ENCODE measurements around the gene UGT1A10. TPM values are rescaled to one million over a fixed set of nuclear protein-coding genes. Genes with fewer than 3 reads are reported as not detected.
"Not testable (repeated sequence)": the region's sequence is repeated elsewhere in the genome, so short reads cannot be mapped to it uniquely, and the experiment has no call there.

Gene UGT1A10
- total and polyA plus RNA-seq, 5 donors from 2014 or later = not detected

- Mint-ChIP-seq H3K9me3 (peaks cover 0 to 6% (median 0%) of the 10 kb centered on the region in 7 donors), H3K4me1 (no peaks in the 10 kb centered on the region), H3K4me3 (no peak within 1 kb of the TSS), H3K27me3 (peaks cover 4% of the 10 kb centered on the region), H3K27ac (no peak within 1 kb of the TSS), H3K36me3 (no peaks in the 10 kb centered on the region)
- ATAC-seq (ENCODE audit: low read depth in 2 of 2) = no peak
- H3K9me3 ChIP-seq (ENCODE audit: control insufficient read depth in 2 of 2, low read length in 2 of 2) = no peaks in the 10 kb centered on the region
- no peak within 1 kb of the TSS for H3K4me3 ChIP-seq (ENCODE audit: low read depth, low read length)
- no peaks in the 10 kb centered on the region for H3K4me1 ChIP-seq (ENCODE audit: control insufficient read depth, insufficient read depth, low read length, poor library complexity, severe bottlenecking)
- no peaks in the 10 kb centered on the region for H3K36me3 ChIP-seq (ENCODE audit: control insufficient read depth, insufficient read depth, low read length)
- H3K27me3 ChIP-seq (ENCODE audit: control insufficient read depth, insufficient read depth, low read length) = no peaks in the 10 kb centered on the region
- no peak within 1 kb of the TSS for H3K27ac ChIP-seq (ENCODE audit: insufficient read depth, low read length, poor library complexity, severe bottlenecking)
- no peak for DNase-seq
Observed at GRCh38 chr2:233728723-233729301, 92.6 kb downstream of the UGT1A10 start, which contains the start of gene UGT1A3. UGT1A3 (plus strand) TSS chr2:233729042; CDS start chr2:233729127, 85 bp downstream.

DNA sequence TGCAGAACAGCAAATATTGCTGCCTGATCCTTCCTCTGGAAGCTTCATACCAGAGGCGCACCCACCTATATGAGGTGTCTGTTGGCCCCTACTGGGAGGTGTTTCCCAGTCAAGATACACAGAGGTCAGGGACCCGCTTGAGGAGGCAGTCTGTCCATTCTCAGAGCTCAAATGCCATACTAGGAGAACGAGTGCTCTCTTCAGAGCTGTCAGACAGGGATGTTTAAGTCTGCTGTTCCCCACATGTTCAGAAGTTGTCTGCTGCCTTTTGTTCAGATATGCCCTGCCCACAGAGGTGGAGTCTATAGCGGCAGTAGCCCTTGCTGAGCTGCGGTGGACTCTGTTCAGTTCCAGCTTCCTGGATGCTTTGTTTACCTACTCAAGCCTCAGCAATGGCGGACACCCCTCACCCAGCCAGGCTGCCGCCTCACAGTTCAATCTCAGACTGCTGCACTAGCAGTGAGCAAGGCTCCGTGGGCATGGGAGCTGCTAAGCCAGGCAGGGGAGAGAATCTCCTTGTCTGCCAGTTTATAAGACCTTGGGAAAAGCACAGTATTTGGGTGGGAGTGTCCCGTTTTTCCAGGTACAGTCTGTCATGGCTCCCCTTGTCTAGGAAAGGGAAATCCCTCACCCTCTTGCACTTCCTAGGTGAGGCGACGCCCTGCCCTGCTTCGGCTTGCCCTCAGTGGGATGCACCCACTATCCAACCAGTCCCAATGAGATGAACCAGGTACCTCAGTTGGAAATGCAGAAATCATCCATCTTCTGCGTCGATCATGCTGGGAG is 100.8 kb downstream of the UGT1A10 start:
- not testable (repeated sequence) for H3K27ac Mint-ChIP-seq; H3K36me3 ChIP-seq (ENCODE audit: control insufficient read depth, insufficient read depth, low read length); DNase-seq; H3K4me1 Mint-ChIP-seq; H3K4me3 Mint-ChIP-seq; H3K27me3 ChIP-seq (ENCODE audit: control insufficient read depth, insufficient read depth, low read length); ATAC-seq (ENCODE audit: low read depth in 2 of 2); H3K4me1 ChIP-seq (ENCODE audit: control insufficient read depth, insufficient read depth, low read length, poor library complexity, severe bottlenecking); H3K36me3 Mint-ChIP-seq; H3K27ac ChIP-seq (ENCODE audit: insufficient read depth, low read length, poor library complexity, severe bottlenecking); H3K9me3 ChIP-seq (ENCODE audit: control insufficient read depth in 2 of 2, low read length in 2 of 2); H3K4me3 ChIP-seq (ENCODE audit: low read depth, low read length); H3K9me3 Mint-ChIP-seq
- H3K27me3 Mint-ChIP-seq = peaks cover 11% of the 10 kb centered on the region

DNA sequence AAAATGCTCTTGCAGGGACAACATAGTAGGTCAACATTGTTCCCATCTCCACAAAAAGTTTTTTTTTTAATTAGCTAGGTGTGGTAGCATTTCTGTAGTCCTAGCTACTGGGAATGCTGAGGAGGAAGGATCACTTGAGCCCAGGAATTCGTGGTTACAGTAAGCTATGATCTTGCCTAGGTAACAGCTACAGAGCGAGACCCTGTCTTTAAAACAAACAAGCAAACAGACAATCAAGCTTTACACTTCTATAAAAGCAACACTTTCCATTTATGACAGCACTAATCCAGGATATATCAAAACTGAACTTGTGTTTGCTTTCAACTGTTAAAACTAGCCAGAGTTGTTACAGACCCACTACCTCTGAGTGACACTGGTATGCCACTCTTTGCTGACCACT is 104.6 kb downstream of the UGT1A10 start:
- no peaks in the 10 kb centered on the region for H3K9me3 ChIP-seq (ENCODE audit: control insufficient read depth in 2 of 2, low read length in 2 of 2)
- H3K4me3 Mint-ChIP-seq = no peak overlapping the region
- no peak overlapping the region for H3K4me3 ChIP-seq (ENCODE audit: low read depth, low read length)
- H3K27ac Mint-ChIP-seq = no peak overlapping the region
- H3K27me3 Mint-ChIP-seq = peaks cover 16% of the 10 kb centered on the region
- H3K9me3 Mint-ChIP-seq = no peaks in the 10 kb centered on the region
- H3K4me1 Mint-ChIP-seq = no peaks in the 10 kb centered on the region
- no peaks in the 10 kb centered on the region for H3K36me3 ChIP-seq (ENCODE audit: control insufficient read depth, insufficient read depth, low read length)
- no peak overlapping the region for H3K27ac ChIP-seq (ENCODE audit: insufficient read depth, low read length, poor library complexity, severe bottlenecking)
- H3K4me1 ChIP-seq (ENCODE audit: control insufficient read depth, insufficient read depth, low read length, poor library complexity, severe bottlenecking) = no peaks in the 10 kb centered on the region
- DNase-seq (no peak), ATAC-seq (ENCODE audit: low read depth in 2 of 2) (no peak)
- peaks cover 2% of the 10 kb centered on the region for H3K27me3 ChIP-seq (ENCODE audit: control insufficient read depth, insufficient read depth, low read length)
- no peaks in the 10 kb centered on the region for H3K36me3 Mint-ChIP-seq

DNA sequence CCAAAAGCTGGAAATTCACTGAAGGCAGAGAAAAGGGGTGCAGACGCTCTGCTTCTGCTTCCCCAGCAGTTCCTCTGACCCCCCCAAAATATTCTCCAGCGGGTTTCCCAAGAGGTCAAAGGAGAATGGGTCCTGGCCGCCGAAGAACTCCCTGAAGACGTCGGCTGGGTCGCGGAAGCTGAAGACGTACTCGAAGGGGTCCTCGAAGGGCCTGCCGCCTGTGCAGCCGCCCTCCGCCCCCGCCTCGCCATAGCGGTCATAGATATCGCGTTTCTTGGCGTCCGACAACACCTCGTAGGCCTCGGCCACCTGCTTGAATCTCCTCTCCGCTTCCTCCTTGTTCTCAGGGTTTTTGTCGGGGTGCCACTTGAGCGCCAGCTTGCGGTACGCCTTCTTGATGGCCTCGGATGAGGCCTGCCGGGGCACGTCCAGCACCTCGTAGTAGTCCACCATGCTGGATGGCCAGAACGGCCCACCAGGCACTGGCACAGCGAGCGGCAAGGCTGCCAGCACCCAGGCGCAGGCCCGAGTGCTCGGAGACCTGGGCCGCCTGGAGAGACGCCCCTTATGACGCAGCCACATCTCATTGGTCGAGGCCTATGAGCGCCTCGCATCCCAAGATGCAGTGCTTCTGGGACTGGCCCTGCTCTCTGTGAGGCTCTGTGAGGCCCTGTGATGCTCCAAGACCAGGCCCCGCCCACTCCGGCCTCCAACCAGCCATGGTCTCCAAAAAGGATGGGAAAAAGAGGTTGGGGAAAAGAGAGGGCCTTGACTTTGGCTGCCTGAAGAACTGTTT is 107.4 kb downstream of the UGT1A10 start:
- Histone ChIP-seq H3K27me3 (ENCODE audit: control insufficient read depth, insufficient read depth, low read length) (peaks cover 7% of the 10 kb centered on the region), H3K36me3 (ENCODE audit: control insufficient read depth, insufficient read depth, low read length) (no peaks in the 10 kb centered on the region), H3K27ac (ENCODE audit: insufficient read depth, low read length, poor library complexity, severe bottlenecking) (no peak overlapping the region), H3K4me1 (ENCODE audit: control insufficient read depth, insufficient read depth, low read length, poor library complexity, severe bottlenecking) (no peaks in the 10 kb centered on the region), H3K9me3 (ENCODE audit: control insufficient read depth in 2 of 2, low read length in 2 of 2) (no peaks in the 10 kb centered on the region), H3K4me3 (ENCODE audit: low read depth, low read length) (no peak overlapping the region)
- H3K9me3 Mint-ChIP-seq = peaks cover 0 to 2% (median 0%) of the 10 kb centered on the region in 7 donors
- ATAC-seq (ENCODE audit: low read depth in 2 of 2) = no peak
- no peak overlapping the region for H3K4me3 Mint-ChIP-seq
- no peaks in the 10 kb centered on the region for H3K4me1 Mint-ChIP-seq
- no peak overlapping the region for H3K27ac Mint-ChIP-seq
- peaks cover 11% of the 10 kb centered on the region for H3K27me3 Mint-ChIP-seq
- no peak for DNase-seq
- H3K36me3 Mint-ChIP-seq = no peaks in the 10 kb centered on the region

DNA sequence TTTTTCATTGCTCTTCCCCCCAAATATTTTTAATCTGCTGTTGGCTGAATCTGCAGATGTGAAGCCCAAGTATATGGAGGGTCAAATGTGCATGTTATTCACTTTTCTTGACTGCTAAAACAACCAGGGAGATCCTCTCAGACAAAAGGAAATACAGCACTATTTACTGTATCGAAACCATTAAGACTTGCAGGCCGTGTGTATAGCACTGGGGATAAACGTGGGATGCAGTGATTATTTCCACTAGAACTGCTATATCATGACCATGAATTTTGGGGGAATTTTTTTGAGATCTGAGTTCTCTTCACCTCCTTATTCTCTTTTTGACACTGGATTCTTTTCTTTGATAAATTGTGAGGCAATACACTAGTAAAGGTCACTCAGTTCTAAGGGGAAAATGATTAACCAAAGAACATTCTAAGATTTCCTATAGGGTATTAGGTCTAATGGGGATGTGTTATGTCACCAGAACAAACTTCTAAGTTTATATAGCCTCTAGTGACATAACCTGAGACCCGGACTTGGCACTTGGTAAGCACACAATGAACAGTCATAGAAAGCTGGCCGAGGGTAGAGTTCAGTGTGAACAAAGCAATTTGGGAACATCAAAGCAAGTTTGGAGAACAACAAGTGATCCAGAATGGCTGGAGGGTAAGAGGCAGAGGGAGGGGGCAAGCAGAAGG is 109.0 kb downstream of the UGT1A10 start:
- H3K4me3 ChIP-seq (ENCODE audit: low read depth, low read length) = no peak overlapping the region
- H3K36me3 Mint-ChIP-seq = no peaks in the 10 kb centered on the region
- ATAC-seq (ENCODE audit: low read depth in 2 of 2) (no peak), DNase-seq (no peak)
- no peaks in the 10 kb centered on the region for H3K4me1 Mint-ChIP-seq
- H3K9me3 Mint-ChIP-seq = peaks cover 0 to 5% (median 2%) of the 10 kb centered on the region in 7 donors
- H3K27ac ChIP-seq (ENCODE audit: insufficient read depth, low read length, poor library complexity, severe bottlenecking) = no peak overlapping the region
- no peak overlapping the region for H3K27ac Mint-ChIP-seq
- no peak overlapping the region for H3K4me3 Mint-ChIP-seq
- H3K9me3 ChIP-seq (ENCODE audit: control insufficient read depth in 2 of 2, low read length in 2 of 2) = no peaks in the 10 kb centered on the region
- H3K4me1 ChIP-seq (ENCODE audit: control insufficient read depth, insufficient read depth, low read length, poor library complexity, severe bottlenecking) = no peaks in the 10 kb centered on the region
- H3K36me3 ChIP-seq (ENCODE audit: control insufficient read depth, insufficient read depth, low read length) = no peaks in the 10 kb centered on the region
- H3K27me3 ChIP-seq (ENCODE audit: control insufficient read depth, insufficient read depth, low read length) = peaks cover 7% of the 10 kb centered on the region
- peaks cover 11% of the 10 kb centered on the region for H3K27me3 Mint-ChIP-seq

- not testable (repeated sequence) for H3K9me3 Mint-ChIP-seq; H3K4me1 Mint-ChIP-seq; H3K4me1 ChIP-seq (ENCODE audit: control insufficient read depth, insufficient read depth, low read length, poor library complexity, severe bottlenecking); DNase-seq; H3K9me3 ChIP-seq (ENCODE audit: control insufficient read depth in 2 of 2, low read length in 2 of 2); H3K4me3 ChIP-seq (ENCODE audit: low read depth, low read length); H3K36me3 Mint-ChIP-seq; H3K27me3 ChIP-seq (ENCODE audit: control insufficient read depth, insufficient read depth, low read length); H3K27ac Mint-ChIP-seq; H3K36me3 ChIP-seq (ENCODE audit: control insufficient read depth, insufficient read depth, low read length); H3K27ac ChIP-seq (ENCODE audit: insufficient read depth, low read length, poor library complexity, severe bottlenecking); H3K4me3 Mint-ChIP-seq; ATAC-seq (ENCODE audit: low read depth in 2 of 2)
- peaks cover 11% of the 10 kb centered on the region for H3K27me3 Mint-ChIP-seq
Observed at GRCh38 chr2:233745838-233746237, 109.6 kb downstream of the UGT1A10 start.

- Mint-ChIP-seq H3K27me3 (peaks cover 11% of the 10 kb centered on the region), H3K27ac (no peak overlapping the region), H3K9me3 (peaks cover 0 to 17% (median 3%) of the 10 kb centered on the region in 7 donors), H3K4me1 (no peaks in the 10 kb centered on the region), H3K4me3 (no peak overlapping the region), H3K36me3 (no peaks in the 10 kb centered on the region)
- DNase-seq (no peak), ATAC-seq (ENCODE audit: low read depth in 2 of 2) (no peak)
- H3K4me3 ChIP-seq (ENCODE audit: low read depth, low read length) = no peak overlapping the region
- H3K27me3 ChIP-seq (ENCODE audit: control insufficient read depth, insufficient read depth, low read length) = peaks cover 7% of the 10 kb centered on the region
- H3K9me3 ChIP-seq (ENCODE audit: control insufficient read depth in 2 of 2, low read length in 2 of 2) = peaks cover 4% of the 10 kb centered on the region in 2 experiments
- no peaks in the 10 kb centered on the region for H3K4me1 ChIP-seq (ENCODE audit: control insufficient read depth, insufficient read depth, low read length, poor library complexity, severe bottlenecking)
- no peaks in the 10 kb centered on the region for H3K36me3 ChIP-seq (ENCODE audit: control insufficient read depth, insufficient read depth, low read length)
- no peak overlapping the region for H3K27ac ChIP-seq (ENCODE audit: insufficient read depth, low read length, poor library complexity, severe bottlenecking)
Observed at GRCh38 chr2:233746475-233747282, 110.4 kb downstream of the UGT1A10 start.

All from CD4-positive, CD25-positive, alpha-beta regulatory T cell (primary cell).